AG04450 (cell line): ENCODE results near the gene KRTAP12-4. TPM values are rescaled to one million over a fixed set of nuclear protein-coding genes. Genes with fewer than 3 reads are reported as not detected.
"Not testable (repeated sequence)": the region's sequence is repeated elsewhere in the genome, so short reads cannot be mapped to it uniquely, and the experiment has no call there.

Experiments used
- CTCF ChIA-PET: fragments of 300-600, 350-600 bp; formaldehyde crosslinking; extraction: SDS; loops from one replicate; lab custom pipeline; 2022; ENCODE audit warnings: antibody characterized with exemption, inconsistent platforms; lab: Charles Lee
- POLR2A ChIA-PET: fragments of 350-600 bp; formaldehyde crosslinking; extraction: SDS; loops from one replicate; lab custom pipeline; 2021; ENCODE audit warnings: antibody characterized with exemption, inconsistent platforms; lab: Yijun Ruan, JAX
- DNase-seq: peaks from one replicate; pipeline ENCODE4 v3.0.0-alpha.2; 2011; ENCODE audit warnings: low read depth, low spot score
- H3K27ac ChIP-seq: one replicate; pipeline ENCODE4 v1.5.1; 2012; ENCODE audit warnings: low read depth, low read length, control low read depth
- H3K27me3 ChIP-seq: one replicate; pipeline ENCODE4 v1.6.0; 2012; ENCODE audit warnings: low read length; ENCODE audit not compliant: control insufficient read depth, insufficient read depth
- H3K4me3 ChIP-seq: 2 replicates; pipeline ENCODE4 v1.5.1; 2011; ENCODE audit warnings: mild to moderate bottlenecking, low read depth, low read length, control low read depth
- H3K9me3 ChIP-seq: 2 replicates; pipeline ENCODE4 v1.5.1; 2012; ENCODE audit warnings: low read length; ENCODE audit not compliant: control insufficient read depth, insufficient read depth
- CTCF ChIP-seq: IDR thresholded peaks from 2 replicates; pipeline ENCODE4 v1.5.1; 2011; ENCODE audit warnings: low read depth, low read length, control low read depth, inconsistent platforms
- polyA plus RNA-seq: library from polyadenylated mRNA; depleted of rRNA; stranded (reverse); fragments of >200 nt; gene quantifications from 2 replicates; pipeline ENCODE4 v1.2.3, GENCODE V29; 2011

The KRTAP12-4 gene
- polyA plus RNA-seq, 1 experiment: not detected

GRCh38 chr21:44697811-44698734, 43.6 kb upstream of the KRTAP12-4 start:
- ChIA-PET CTCF (no interaction called here), POLR2A (no interaction called here)
- no peak for TF ChIP-seq CTCF
- Histone ChIP-seq H3K27me3 (peaks cover 31% of the 10 kb centered on the region), H3K4me3 (no peak overlapping the region), H3K27ac (no peak overlapping the region), H3K9me3 (no peaks in the 10 kb centered on the region; the same call in 1 of the 2 replicates)
- no peak for DNase-seq

- POLR2A ChIA-PET, H3K4me3 ChIP-seq, DNase-seq, H3K9me3 ChIP-seq, H3K27ac ChIP-seq, CTCF ChIA-PET: not testable (repeated sequence)
- H3K27me3 ChIP-seq: peaks cover 27% of the 10 kb centered on the region
Observed at GRCh38 chr21:44697172-44697810, 42.8 kb upstream of the KRTAP12-4 start, which contains the start of gene KRTAP10-12. KRTAP10-12 (plus strand) TSS chr21:44697172; CDS start chr21:44697202, 30 bp downstream.

- peaks cover 21% of the 10 kb centered on the region for H3K27me3 ChIP-seq
- H3K27ac ChIP-seq: no peak overlapping the region
- no peak for DNase-seq
- no peak overlapping the region for H3K4me3 ChIP-seq
- POLR2A ChIA-PET: no interaction called here
- no peak for TF ChIP-seq CTCF
- H3K9me3 ChIP-seq: no peaks in the 10 kb centered on the region; the same call in 1 of the 2 replicates
- CTCF ChIA-PET: no interaction called here
Observed at GRCh38 chr21:44696572-44696971, 42.1 kb upstream of the KRTAP12-4 start.

- ChIA-PET CTCF (no interaction called here), POLR2A (no interaction called here)
- peaks cover 19% of the 10 kb centered on the region for H3K27me3 ChIP-seq
- no peaks in the 10 kb centered on the region; the same call in 1 of the 2 replicates for H3K9me3 ChIP-seq
- H3K27ac ChIP-seq: no peak overlapping the region
- no peak for DNase-seq
- no peak for TF ChIP-seq CTCF
- no peak overlapping the region for H3K4me3 ChIP-seq
Observed at GRCh38 chr21:44695641-44696040, 41.2 kb upstream of the KRTAP12-4 start.

GRCh38 chr21:44695184-44695583, 40.7 kb upstream of the KRTAP12-4 start:
- H3K9me3 ChIP-seq: no peaks in the 10 kb centered on the region; the same call in 1 of the 2 replicates
- TF ChIP-seq CTCF: no peak
- H3K27ac ChIP-seq: no peak overlapping the region
- POLR2A ChIA-PET: no interaction called here
- DNase-seq: no peak
- CTCF ChIA-PET: no interaction called here
- H3K4me3 ChIP-seq: no peak overlapping the region
- H3K27me3 ChIP-seq: peaks cover 19% of the 10 kb centered on the region
